ENCODE data around the gene UBFD1.
"Not testable (repeated sequence)": the region's sequence is repeated elsewhere in the genome, so short reads cannot be mapped to it uniquely, and the experiment has no call there.

UBFD1 gene

DNA sequence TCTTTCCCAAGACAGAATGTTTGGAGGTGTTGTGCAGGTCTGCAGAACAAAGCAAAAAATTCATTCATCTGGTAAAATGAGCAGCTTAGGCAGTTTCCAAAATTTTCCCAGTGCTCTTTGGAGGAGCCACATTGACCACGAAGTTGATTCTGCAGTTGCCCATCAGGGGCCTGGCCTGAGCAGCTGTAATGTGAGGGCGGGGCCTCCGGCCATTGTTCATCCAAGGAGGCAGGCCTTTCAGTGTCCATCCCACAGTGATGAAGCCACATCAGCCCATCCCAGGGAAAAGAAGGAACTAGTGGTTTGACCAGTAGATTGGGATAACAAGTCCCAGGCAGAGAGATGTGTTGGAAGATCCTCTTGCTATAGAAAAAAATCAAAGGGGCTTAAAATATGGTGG lies 10.1 kb downstream of the UBFD1 start:
- H3K27ac Mint-ChIP-seq: no peak overlapping the region
- no peak overlapping the region for H3K4me3 Mint-ChIP-seq

DNA sequence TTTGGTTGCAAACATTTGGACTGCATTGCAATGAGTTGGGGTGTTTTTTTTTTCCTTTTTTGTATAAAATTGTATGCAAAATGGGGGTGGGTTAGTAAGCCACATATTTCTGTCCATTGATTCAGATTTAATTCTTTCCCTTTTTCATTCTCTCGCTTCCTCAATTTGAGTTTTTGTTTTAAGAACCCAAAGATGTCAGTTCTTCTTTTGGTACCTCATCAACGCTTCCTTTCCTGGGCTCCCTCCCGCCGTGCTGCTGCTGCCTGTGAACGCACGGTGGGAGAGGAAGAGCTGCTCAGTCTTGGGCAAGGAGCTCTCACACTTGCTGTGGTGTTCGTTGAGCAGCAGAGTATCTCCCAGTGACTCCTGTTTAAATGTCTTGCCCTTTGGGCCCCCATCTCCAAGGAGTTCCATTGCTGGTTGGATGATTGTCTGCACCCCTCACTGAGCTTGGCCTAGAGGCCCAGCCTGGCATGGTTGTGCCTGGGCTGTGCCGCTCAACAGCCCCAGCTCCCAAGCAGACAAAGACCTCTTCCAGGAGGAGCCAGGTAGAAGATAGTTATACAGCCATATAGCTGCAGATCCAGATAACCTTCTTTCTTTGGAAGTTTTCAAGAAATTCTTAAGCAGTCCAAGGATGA lies 13.6 kb downstream of the UBFD1 start:
- H3K4me3 Mint-ChIP-seq: no peak overlapping the region
- H3K36me3 Mint-ChIP-seq (ENCODE audit: low read depth): peaks cover 24% of the 10 kb centered on the region
- H3K4me1 Mint-ChIP-seq (ENCODE audit: low read depth): no peaks in the 10 kb centered on the region
- no peaks in the 10 kb centered on the region for H3K27me3 Mint-ChIP-seq (ENCODE audit: low read depth)
- no peak for DNase-seq (ENCODE audit: low spot score)
- H3K27ac Mint-ChIP-seq: no peak overlapping the region
- no peaks in the 10 kb centered on the region for H3K9me3 Mint-ChIP-seq

More for the DNA sequence above, 10.1 kb downstream of the UBFD1 start:
- Mint-ChIP-seq H3K27me3 (ENCODE audit: low read depth) (no peaks in the 10 kb centered on the region), H3K4me1 (ENCODE audit: low read depth) (no peaks in the 10 kb centered on the region), H3K36me3 (ENCODE audit: low read depth) (peaks cover 48% of the 10 kb centered on the region), H3K9me3 (no peaks in the 10 kb centered on the region)
- DNase-seq (ENCODE audit: low spot score): no peak

DNA sequence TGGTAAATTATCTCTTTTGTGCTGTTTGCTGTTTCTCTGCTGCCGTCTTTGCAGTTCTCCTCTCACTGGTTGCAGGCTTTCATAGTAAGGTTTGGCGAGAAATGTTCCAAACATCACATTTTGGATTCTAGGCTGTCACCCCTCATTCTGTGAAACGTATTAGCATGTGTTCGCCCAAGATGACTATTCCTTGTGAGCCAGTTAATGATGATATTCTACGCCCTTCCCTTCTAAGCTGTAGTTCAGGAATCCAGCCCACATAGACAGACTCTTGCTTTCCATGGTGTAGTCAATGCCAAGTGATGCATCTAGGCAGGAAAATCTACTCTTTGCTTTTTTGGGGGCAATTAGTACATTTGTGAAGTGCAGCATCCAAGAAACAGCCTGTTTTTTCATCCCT lies 14.4 kb downstream of the UBFD1 start:
- Mint-ChIP-seq H3K36me3 (ENCODE audit: low read depth) (peaks cover 20% of the 10 kb centered on the region), H3K27ac (no peak overlapping the region), H3K4me3 (no peak overlapping the region), H3K4me1 (ENCODE audit: low read depth) (no peaks in the 10 kb centered on the region), H3K27me3 (ENCODE audit: low read depth) (no peaks in the 10 kb centered on the region), H3K9me3 (no peaks in the 10 kb centered on the region)
- no peak for DNase-seq (ENCODE audit: low spot score)

DNA sequence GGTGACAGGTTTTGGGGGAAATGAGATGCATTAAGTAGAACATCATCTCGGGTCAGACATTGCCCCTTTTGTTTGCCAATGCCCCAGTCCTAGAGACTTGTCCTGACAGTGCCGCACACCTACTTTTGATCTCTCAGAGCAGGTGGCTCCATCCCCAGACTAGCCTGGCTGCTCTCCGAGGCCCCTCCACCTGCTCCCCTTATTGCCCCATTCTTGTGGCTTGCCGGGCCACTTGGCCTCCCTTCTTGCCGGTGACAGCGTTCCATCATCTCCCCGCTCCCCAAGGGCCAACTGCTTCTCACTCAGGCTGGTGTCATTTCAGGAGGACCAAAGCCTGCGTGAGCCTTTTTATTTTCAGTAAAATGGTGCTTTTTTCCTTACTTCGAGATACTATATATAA lies 14.9 kb downstream of the UBFD1 start:
- peaks cover 15% of the 10 kb centered on the region for H3K36me3 Mint-ChIP-seq (ENCODE audit: low read depth)
- no peak overlapping the region for H3K4me3 Mint-ChIP-seq
- H3K4me1 Mint-ChIP-seq (ENCODE audit: low read depth): no peaks in the 10 kb centered on the region
- H3K9me3 Mint-ChIP-seq: no peaks in the 10 kb centered on the region
- H3K27ac Mint-ChIP-seq: no peak overlapping the region
- DNase-seq (ENCODE audit: low spot score): no peak
- H3K27me3 Mint-ChIP-seq (ENCODE audit: low read depth): no peaks in the 10 kb centered on the region

DNA sequence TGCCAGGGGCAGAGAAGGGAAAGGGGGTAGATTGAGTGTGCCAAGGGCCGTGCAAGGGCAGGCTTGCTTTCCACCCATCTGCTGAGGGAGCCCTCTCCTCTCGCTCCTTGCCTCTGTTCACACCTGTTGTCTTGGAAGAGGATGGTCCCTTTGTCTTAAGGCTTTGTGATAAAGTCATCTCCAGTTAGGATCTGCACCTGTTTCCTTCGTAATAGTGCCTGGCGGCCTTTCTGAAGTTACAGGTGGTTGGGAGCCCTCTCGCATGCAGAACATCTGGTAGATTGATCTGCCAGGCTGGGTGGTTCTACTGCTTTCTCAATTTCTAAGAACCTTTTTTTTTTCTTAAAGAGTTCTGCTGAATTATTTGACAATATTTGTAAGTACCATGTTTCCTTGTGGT lies 16.3 kb downstream of the UBFD1 start:
- no peak for DNase-seq (ENCODE audit: low spot score)

DNA sequence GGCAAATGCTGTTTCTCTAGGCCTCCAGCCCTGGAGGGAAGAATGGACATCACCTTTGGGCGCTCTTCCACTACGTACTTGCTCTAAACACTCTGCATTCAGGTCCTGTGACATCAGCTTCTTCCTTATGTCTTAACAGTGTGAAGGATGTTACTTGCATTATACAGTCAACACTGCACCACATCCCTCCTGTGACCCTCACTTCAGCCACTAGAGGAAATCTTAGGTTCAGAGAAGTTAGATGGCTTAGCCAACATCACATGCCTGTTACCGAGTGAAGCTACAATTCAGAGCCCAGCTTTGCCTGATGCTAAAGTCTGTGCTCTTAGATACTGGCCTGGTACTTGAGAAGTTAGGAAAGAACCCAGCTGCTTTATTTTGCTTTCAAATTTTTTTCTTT lies 18.3 kb downstream of the UBFD1 start:
- Mint-ChIP-seq H3K27me3 (ENCODE audit: low read depth) (no peaks in the 10 kb centered on the region), H3K4me1 (ENCODE audit: low read depth) (no peaks in the 10 kb centered on the region), H3K36me3 (ENCODE audit: low read depth) (peaks cover 16% of the 10 kb centered on the region), H3K9me3 (no peaks in the 10 kb centered on the region), H3K27ac (no peak overlapping the region), H3K4me3 (no peak overlapping the region)
- no peak for DNase-seq (ENCODE audit: low spot score)

More for the DNA sequence above, 16.3 kb downstream of the UBFD1 start:
- no peak overlapping the region for H3K4me3 Mint-ChIP-seq
- peaks cover 10% of the 10 kb centered on the region for H3K36me3 Mint-ChIP-seq (ENCODE audit: low read depth)
- H3K27me3 Mint-ChIP-seq (ENCODE audit: low read depth): no peaks in the 10 kb centered on the region
- H3K27ac Mint-ChIP-seq: no peak overlapping the region
- no peaks in the 10 kb centered on the region for H3K4me1 Mint-ChIP-seq (ENCODE audit: low read depth)
- H3K9me3 Mint-ChIP-seq: no peaks in the 10 kb centered on the region

DNA sequence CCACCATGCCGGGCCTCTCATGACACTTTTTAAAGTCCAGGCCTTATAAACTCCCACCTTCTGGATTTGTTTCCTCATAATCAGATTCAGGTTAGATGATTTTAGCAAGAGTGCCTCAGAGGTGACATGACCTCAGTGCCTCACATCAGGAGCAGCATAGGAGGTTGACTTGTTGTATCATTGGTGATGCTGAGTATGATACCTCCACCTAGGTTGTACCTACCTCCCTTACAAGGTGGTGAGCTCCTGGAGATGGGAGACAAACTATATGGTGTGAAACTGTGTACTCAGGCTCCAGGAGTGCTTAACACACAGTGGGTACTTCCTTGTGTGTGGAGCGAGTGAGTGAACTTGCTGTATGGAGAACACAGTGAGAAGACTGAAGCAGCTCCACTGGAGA lies 20.0 kb downstream of the UBFD1 start:
- no peak overlapping the region for H3K27ac Mint-ChIP-seq

DNA sequence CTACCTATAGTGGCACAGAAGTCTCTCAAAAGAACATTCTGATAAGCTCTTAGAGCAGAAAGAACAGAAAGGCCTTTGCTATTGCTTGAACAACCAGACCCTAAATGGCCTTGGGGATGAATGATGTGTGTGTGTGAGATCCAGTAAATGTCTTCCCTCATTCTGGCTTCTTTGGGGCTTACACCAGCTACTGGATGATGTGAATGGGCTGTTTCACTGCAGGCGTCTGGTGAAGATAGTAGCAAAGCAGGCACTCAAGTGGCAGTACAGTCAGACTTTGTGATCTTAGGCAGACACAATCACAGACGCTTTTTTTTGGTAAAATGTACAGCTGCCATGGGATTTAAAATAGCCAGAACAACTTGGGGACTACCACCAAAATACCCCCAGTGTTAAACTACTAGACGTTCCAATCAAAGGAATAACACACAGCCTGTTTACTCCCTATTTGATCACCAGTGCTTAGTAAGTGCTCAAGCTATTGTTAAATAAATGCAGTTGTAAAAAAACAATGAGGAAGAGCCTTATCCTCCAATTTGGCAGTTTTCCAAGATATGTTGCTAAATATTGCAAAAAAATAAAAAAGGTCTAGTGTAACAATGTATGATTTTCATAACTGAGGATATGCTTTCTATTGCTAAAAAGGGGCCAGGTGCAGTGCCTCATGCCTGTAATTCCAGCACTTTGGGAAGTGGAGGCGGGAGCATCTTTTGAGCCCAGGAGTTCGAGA lies 20.7 kb downstream of the UBFD1 start:
- H3K4me3 Mint-ChIP-seq: no peak overlapping the region
- no peak overlapping the region for H3K27ac Mint-ChIP-seq
- no peak for DNase-seq (ENCODE audit: low spot score)
- H3K36me3 Mint-ChIP-seq (ENCODE audit: low read depth): peaks cover 21% of the 10 kb centered on the region
- H3K9me3 Mint-ChIP-seq: no peaks in the 10 kb centered on the region
- H3K4me1 Mint-ChIP-seq (ENCODE audit: low read depth): no peaks in the 10 kb centered on the region
- H3K27me3 Mint-ChIP-seq (ENCODE audit: low read depth): no peaks in the 10 kb centered on the region

More for the DNA sequence above, 20.0 kb downstream of the UBFD1 start:
- H3K4me1 Mint-ChIP-seq (ENCODE audit: low read depth): no peaks in the 10 kb centered on the region
- no peak overlapping the region for H3K4me3 Mint-ChIP-seq
- no peak for DNase-seq (ENCODE audit: low spot score)
- H3K27me3 Mint-ChIP-seq (ENCODE audit: low read depth): no peaks in the 10 kb centered on the region
- H3K9me3 Mint-ChIP-seq: no peaks in the 10 kb centered on the region
- peaks cover 17% of the 10 kb centered on the region for H3K36me3 Mint-ChIP-seq (ENCODE audit: low read depth)

DNA sequence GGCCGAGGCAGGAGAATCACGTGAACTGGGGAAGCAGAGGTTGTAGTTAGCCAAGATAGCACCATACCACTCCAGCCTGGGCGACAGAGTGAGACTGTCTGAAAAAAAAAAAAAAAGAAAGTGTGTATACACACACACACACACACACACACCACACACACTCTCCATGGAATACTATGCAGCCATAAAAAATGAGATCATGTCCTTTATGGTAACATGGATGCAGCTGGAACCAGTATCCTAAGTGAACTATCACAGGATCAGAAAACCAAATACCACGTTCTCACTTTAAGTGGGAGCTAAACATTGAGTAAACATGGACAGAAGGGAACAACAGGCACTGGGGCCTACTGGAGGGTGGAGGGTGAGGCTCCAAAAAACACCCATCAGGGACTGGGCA lies 21.8 kb downstream of the UBFD1 start:
- DNase-seq (ENCODE audit: low spot score): no peak
- H3K9me3 Mint-ChIP-seq: no peaks in the 10 kb centered on the region
- H3K4me3 Mint-ChIP-seq: no peak overlapping the region
- H3K4me1 Mint-ChIP-seq (ENCODE audit: low read depth): no peaks in the 10 kb centered on the region
- H3K36me3 Mint-ChIP-seq (ENCODE audit: low read depth): peaks cover 26% of the 10 kb centered on the region
- H3K27me3 Mint-ChIP-seq (ENCODE audit: low read depth): no peaks in the 10 kb centered on the region
- no peak overlapping the region for H3K27ac Mint-ChIP-seq

DNA sequence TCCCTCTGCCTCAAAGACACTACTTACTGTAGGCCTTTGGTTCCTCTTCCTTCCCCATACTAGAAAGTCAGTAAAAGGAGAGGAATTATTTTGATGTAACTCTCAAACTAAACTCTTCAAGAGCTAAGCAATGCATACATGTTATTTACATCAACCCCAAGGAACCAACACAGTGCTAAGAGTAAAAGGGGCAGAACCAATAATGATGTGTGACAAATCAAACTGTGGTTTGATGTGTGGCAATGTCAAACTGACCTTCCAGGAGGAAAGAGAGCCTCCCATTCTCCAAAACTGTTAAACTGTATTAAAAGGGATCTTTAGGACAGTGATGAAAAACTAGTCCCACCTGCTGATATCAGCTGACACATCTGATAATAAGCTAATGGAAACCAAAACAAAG lies 22.9 kb downstream of the UBFD1 start:
- H3K4me1 Mint-ChIP-seq (ENCODE audit: low read depth): no peaks in the 10 kb centered on the region
- H3K27ac Mint-ChIP-seq: no peak overlapping the region
- H3K27me3 Mint-ChIP-seq (ENCODE audit: low read depth): no peaks in the 10 kb centered on the region
- H3K9me3 Mint-ChIP-seq: no peaks in the 10 kb centered on the region
- peaks cover 34% of the 10 kb centered on the region for H3K36me3 Mint-ChIP-seq (ENCODE audit: low read depth)
- no peak overlapping the region for H3K4me3 Mint-ChIP-seq
- DNase-seq (ENCODE audit: low spot score): no peak

DNA sequence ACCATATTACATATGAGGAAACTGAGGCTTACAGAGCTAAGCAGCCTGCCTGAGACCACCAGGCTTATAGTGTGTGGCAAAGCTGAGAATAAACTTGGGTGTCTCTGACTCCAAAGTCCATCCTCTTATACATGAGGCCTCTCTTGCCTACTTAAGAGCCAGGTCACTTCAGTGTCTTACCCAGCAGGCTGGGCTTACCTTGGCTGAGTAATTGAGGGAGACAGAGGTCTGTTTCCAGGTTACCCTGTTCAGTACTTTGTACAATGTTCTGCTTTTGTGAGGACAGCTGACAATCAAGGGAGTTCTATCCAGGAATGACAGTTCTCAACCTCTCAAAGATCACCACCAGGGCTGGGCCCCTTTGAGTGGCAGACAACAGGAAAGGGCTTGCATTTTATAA lies 24.2 kb downstream of the UBFD1 start:
- Mint-ChIP-seq H3K27ac (no peak overlapping the region), H3K36me3 (ENCODE audit: low read depth) (peaks cover 37% of the 10 kb centered on the region), H3K9me3 (no peaks in the 10 kb centered on the region), H3K27me3 (ENCODE audit: low read depth) (no peaks in the 10 kb centered on the region), H3K4me1 (ENCODE audit: low read depth) (no peaks in the 10 kb centered on the region), H3K4me3 (no peak overlapping the region)
- no peak for DNase-seq (ENCODE audit: low spot score)

DNA sequence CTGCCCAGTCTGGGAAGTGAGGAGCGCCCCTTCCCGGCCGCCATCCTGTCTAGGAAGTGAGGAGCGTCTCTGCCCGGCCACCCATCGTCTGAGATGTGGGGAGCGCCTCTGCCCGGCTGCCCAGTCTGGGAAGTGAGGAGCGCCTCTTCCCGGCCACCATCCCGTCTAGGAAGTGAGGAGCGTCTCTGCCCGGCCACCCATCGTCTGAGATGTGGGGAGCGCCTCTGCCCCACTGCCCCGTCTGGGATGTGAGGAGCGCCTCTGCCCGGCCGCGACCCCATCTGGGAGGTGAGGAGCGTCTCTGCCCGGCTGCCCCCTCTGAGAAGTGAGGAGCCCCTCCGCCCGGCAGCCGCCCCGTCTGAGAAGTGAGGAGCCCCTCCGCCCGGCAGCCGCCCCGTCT lies 25.7 kb downstream of the UBFD1 start:
- not testable (repeated sequence) for H3K27ac Mint-ChIP-seq; H3K4me1 Mint-ChIP-seq (ENCODE audit: low read depth); H3K9me3 Mint-ChIP-seq; H3K27me3 Mint-ChIP-seq (ENCODE audit: low read depth); H3K4me3 Mint-ChIP-seq; DNase-seq (ENCODE audit: low spot score)
- peaks cover 37% of the 10 kb centered on the region for H3K36me3 Mint-ChIP-seq (ENCODE audit: low read depth)

DNA sequence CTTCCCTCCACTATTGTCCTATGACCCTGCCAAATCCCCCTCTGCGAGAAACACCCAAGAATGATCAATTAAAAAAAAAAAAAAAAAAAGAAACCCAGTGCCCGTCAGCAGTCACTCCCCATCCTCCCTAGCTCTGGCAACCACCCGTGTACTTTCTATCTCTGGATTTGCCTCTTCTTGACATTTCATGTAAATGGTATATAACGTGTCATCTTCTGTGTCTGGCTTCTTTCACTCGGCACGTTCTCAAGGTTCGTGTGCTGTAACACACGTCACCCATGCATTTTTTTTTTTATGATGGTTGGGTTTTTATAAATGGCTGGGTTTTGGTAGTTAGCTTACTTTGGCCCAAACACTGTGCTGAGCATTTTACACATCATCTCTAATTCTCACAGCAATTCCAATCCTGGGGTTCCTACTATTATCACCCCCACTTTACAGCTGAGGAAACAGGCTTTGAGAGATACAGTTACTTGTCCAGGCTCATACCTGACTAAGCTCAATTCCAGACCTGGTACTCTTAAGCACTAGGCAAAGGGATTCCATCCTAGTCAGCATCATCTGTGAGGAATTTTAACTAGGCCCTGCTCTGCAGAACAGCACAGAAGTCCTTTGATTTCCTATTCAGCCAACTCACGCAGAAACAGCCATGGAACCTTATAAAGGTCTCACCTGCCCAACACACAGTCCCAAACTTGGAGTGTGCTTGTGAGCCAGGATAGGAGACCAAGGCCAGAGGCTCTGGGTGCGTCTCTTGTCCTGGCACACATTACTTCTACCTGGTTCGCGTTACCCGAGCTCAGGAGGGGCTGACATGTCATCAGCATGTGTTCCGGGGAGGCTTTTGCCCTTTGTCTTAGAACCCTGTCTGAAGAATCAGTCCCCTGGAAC lies 26.9 kb downstream of the UBFD1 start:
- H3K4me3 Mint-ChIP-seq: no peak overlapping the region
- H3K27ac Mint-ChIP-seq: no peak overlapping the region

DNA sequence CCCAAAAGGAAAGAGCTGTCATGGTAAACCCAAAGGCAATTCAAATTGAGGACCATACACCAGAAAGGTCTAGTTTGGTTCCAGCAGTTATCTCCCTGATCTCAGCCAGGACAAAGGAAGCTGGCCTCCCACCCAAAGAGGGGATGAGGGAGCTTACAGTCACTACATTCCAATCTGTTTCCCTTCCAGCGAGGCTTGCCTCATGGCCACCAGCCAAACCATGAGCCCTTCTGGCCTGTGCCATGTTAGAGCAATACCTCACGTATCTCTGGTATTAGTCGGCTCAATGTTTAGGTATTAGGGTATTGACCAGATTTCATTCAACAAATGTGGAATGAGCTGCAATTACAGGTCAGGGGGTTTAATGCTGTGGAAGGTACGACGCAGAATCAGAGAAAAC lies 30.2 kb downstream of the UBFD1 start:
- no peak overlapping the region for H3K4me3 Mint-ChIP-seq
- H3K4me1 Mint-ChIP-seq (ENCODE audit: low read depth): peaks cover 6% of the 10 kb centered on the region
- no peak overlapping the region for H3K27ac Mint-ChIP-seq
- peaks cover 40% of the 10 kb centered on the region for H3K36me3 Mint-ChIP-seq (ENCODE audit: low read depth)
- DNase-seq (ENCODE audit: low spot score): no peak
- no peaks in the 10 kb centered on the region for H3K27me3 Mint-ChIP-seq (ENCODE audit: low read depth)
- no peaks in the 10 kb centered on the region for H3K9me3 Mint-ChIP-seq

More for the DNA sequence above, 26.9 kb downstream of the UBFD1 start:
- no peak for DNase-seq (ENCODE audit: low spot score)
- no peaks in the 10 kb centered on the region for H3K4me1 Mint-ChIP-seq (ENCODE audit: low read depth)
- no peaks in the 10 kb centered on the region for H3K9me3 Mint-ChIP-seq
- no peaks in the 10 kb centered on the region for H3K27me3 Mint-ChIP-seq (ENCODE audit: low read depth)
- peaks cover 35% of the 10 kb centered on the region for H3K36me3 Mint-ChIP-seq (ENCODE audit: low read depth)
